ENCODE data around the gene PLXNA2. TPM values are rescaled to one million over a fixed set of nuclear protein-coding genes. Genes with fewer than 3 reads are reported as not detected.
A peak's percentile ranks its signal among the peaks of the same experiment; 100 is the strongest.

PLXNA2 gene
- total RNA-seq, 1 donor from 2014 or later, result 17.7 TPM

- Mint-ChIP-seq H3K4me1 (ENCODE audit: low read depth, unreplicated experiment) (peaks cover 25% of the 10 kb centered on the region), H3K27me3 (ENCODE audit: low read depth, unreplicated experiment) (peaks cover 20% of the 10 kb centered on the region), H3K36me3 (ENCODE audit: low read depth, unreplicated experiment) (no peaks in the 10 kb centered on the region), H3K9me3 (ENCODE audit: unreplicated experiment) (no peaks in the 10 kb centered on the region), H3K27ac (ENCODE audit: unreplicated experiment) (no peak overlapping the region), H3K4me3 (ENCODE audit: unreplicated experiment) (peak overlapping the region; percentile 88)
- H3K4me1 ChIP-seq (ENCODE audit: insufficient read depth, low read length), result peaks cover 16% of the 10 kb centered on the region
- DNase-seq (ENCODE audit: low read depth), result peak; percentile 21
- H3K4me2 ChIP-seq (ENCODE audit: low read length), result peak overlapping the region; percentile 93
- no peaks in the 10 kb centered on the region for H3K27me3 ChIP-seq (ENCODE audit: insufficient read depth, low read length)
- FAIRE-seq, result no peak
- H3K36me3 ChIP-seq (ENCODE audit: insufficient read depth, low read length), result no peaks in the 10 kb centered on the region
- peak overlapping the region; percentile 81 for H3K9ac ChIP-seq (ENCODE audit: low read length)
- no peak for TF ChIP-seq EZH2 (IDR thresholded peaks at IDR 0.05; ENCODE audit: insufficient read depth, low read length)
- no peak for TF ChIP-seq CTCF (IDR thresholded peaks at IDR 0.05; ENCODE audit: insufficient read depth, low read depth, low read length)
- H3K27ac ChIP-seq (ENCODE audit: low read depth, low read length), result no peak overlapping the region
- peaks cover 31% of the 10 kb centered on the region for H4K20me1 ChIP-seq (ENCODE audit: insufficient read depth, low read length)
- peak overlapping the region; percentile 81 for H3K4me3 ChIP-seq (ENCODE audit: insufficient read depth, low read depth, low read length)
- H2AFZ ChIP-seq (ENCODE audit: low read depth, low read length), result peak overlapping the region; percentile 74
- H3K9me3 ChIP-seq (ENCODE audit: insufficient read depth, low read depth, low read length), result no peaks in the 10 kb centered on the region
- peaks cover 36% of the 10 kb centered on the region for H3K79me2 ChIP-seq (ENCODE audit: insufficient read depth, low read length)
Observed at GRCh38 chr1:208242941-208243526, 1.1 kb downstream of the PLXNA2 start.

GRCh38 chr1:208242146-208242545 is 2.0 kb downstream of the PLXNA2 start:
- no peaks in the 10 kb centered on the region for H3K27me3 ChIP-seq (ENCODE audit: insufficient read depth, low read length)
- H3K36me3 ChIP-seq (ENCODE audit: insufficient read depth, low read length), result no peaks in the 10 kb centered on the region
- H3K4me2 ChIP-seq (ENCODE audit: low read length), result peak overlapping the region; percentile 93
- Mint-ChIP-seq H3K36me3 (ENCODE audit: low read depth, unreplicated experiment) (no peaks in the 10 kb centered on the region), H3K9me3 (ENCODE audit: unreplicated experiment) (no peaks in the 10 kb centered on the region), H3K27me3 (ENCODE audit: low read depth, unreplicated experiment) (peaks cover 20% of the 10 kb centered on the region), H3K27ac (ENCODE audit: unreplicated experiment) (no peak overlapping the region), H3K4me1 (ENCODE audit: low read depth, unreplicated experiment) (peaks cover 25% of the 10 kb centered on the region), H3K4me3 (ENCODE audit: unreplicated experiment) (peak overlapping the region; percentile 88)
- H3K4me3 ChIP-seq (ENCODE audit: insufficient read depth, low read depth, low read length), result peak overlapping the region; percentile 81
- no peaks in the 10 kb centered on the region for H3K9me3 ChIP-seq (ENCODE audit: insufficient read depth, low read depth, low read length)
- H3K4me1 ChIP-seq (ENCODE audit: insufficient read depth, low read length), result peaks cover 16% of the 10 kb centered on the region
- peaks cover 31% of the 10 kb centered on the region for H4K20me1 ChIP-seq (ENCODE audit: insufficient read depth, low read length)
- H3K27ac ChIP-seq (ENCODE audit: low read depth, low read length), result no peak overlapping the region
- FAIRE-seq, result no peak
- TF ChIP-seq CTCF (IDR thresholded peaks at IDR 0.05; ENCODE audit: insufficient read depth, low read depth, low read length) (no peak), EZH2 (IDR thresholded peaks at IDR 0.05; ENCODE audit: insufficient read depth, low read length) (no peak)
- DNase-seq (ENCODE audit: low read depth), result no peak
- H2AFZ ChIP-seq (ENCODE audit: low read depth, low read length), result no peak overlapping the region
- peaks cover 36% of the 10 kb centered on the region for H3K79me2 ChIP-seq (ENCODE audit: insufficient read depth, low read length)
- H3K9ac ChIP-seq (ENCODE audit: low read length), result no peak overlapping the region

GRCh38 chr1:208241512-208241911 is 2.7 kb downstream of the PLXNA2 start:
- Mint-ChIP-seq H3K27ac (ENCODE audit: unreplicated experiment) (no peak overlapping the region), H3K9me3 (ENCODE audit: unreplicated experiment) (no peaks in the 10 kb centered on the region), H3K36me3 (ENCODE audit: low read depth, unreplicated experiment) (no peaks in the 10 kb centered on the region), H3K4me3 (ENCODE audit: unreplicated experiment) (peak overlapping the region; percentile 88), H3K4me1 (ENCODE audit: low read depth, unreplicated experiment) (peaks cover 27% of the 10 kb centered on the region), H3K27me3 (ENCODE audit: low read depth, unreplicated experiment) (peaks cover 19% of the 10 kb centered on the region)
- Histone ChIP-seq H3K4me1 (ENCODE audit: insufficient read depth, low read length) (peaks cover 17% of the 10 kb centered on the region), H3K9ac (ENCODE audit: low read length) (no peak overlapping the region), H3K4me2 (ENCODE audit: low read length) (peak overlapping the region; percentile 93), H2AFZ (ENCODE audit: low read depth, low read length) (no peak overlapping the region), H3K27me3 (ENCODE audit: insufficient read depth, low read length) (no peaks in the 10 kb centered on the region), H3K4me3 (ENCODE audit: insufficient read depth, low read depth, low read length) (no peak overlapping the region), H3K27ac (ENCODE audit: low read depth, low read length) (no peak overlapping the region), H3K79me2 (ENCODE audit: insufficient read depth, low read length) (peaks cover 39% of the 10 kb centered on the region), H3K36me3 (ENCODE audit: insufficient read depth, low read length) (no peaks in the 10 kb centered on the region), H3K9me3 (ENCODE audit: insufficient read depth, low read depth, low read length) (no peaks in the 10 kb centered on the region), H4K20me1 (ENCODE audit: insufficient read depth, low read length) (peaks cover 31% of the 10 kb centered on the region)
- no peak for FAIRE-seq
- no peak for DNase-seq (ENCODE audit: low read depth)
- TF ChIP-seq CTCF (IDR thresholded peaks at IDR 0.05; ENCODE audit: insufficient read depth, low read depth, low read length) (no peak), EZH2 (IDR thresholded peaks at IDR 0.05; ENCODE audit: insufficient read depth, low read length) (no peak)

All from astrocyte (in vitro differentiated cells and primary cell).